Ureter (tissue), 1 donor: ENCODE results near the gene CRAT. TPM values are rescaled to one million over a fixed set of nuclear protein-coding genes. Genes with fewer than 3 reads are reported as not detected.

Experiments
- DNase-seq: peaks from one replicate; pipeline ENCODE4 v3.0.0-alpha.2; 2020; ENCODE audit warnings: low spot score
- total RNA-seq: library from RNA; stranded (reverse); gene quantifications from one replicate; pipeline ENCODE4 v1.2.4, GENCODE V29; 2023
- donor health status: DM: yes; HTN: yes; CAD: no.

The CRAT gene
- total RNA-seq, 1 donor from 2014 or later, result 42.1 TPM

DNA sequence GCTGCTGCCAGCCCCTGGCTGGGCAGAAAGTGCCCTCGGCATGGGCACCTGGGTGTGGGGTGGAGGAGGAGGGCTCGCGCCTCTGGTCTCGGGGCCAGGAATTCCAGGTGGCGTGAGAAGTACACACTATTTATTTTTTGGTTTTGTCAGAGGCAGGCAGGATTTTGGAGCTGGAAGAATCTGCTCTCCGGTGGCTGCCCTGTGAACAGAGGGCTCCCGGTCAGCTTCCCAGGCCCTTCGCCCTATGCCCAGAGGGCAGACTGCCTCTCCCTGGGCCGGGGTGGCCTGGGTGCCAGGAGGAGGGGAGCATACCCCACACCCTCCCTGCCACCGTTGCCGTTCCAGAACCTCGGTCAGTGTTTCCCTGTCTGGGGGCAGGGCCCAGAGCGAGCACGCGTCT lies 21.3 kb downstream of the CRAT start:
- DNase-seq, result no peak

- DNase-seq, result no peak
Measured at GRCh38 chr9:129084087-129084486, 26.5 kb downstream of the CRAT start.

GRCh38 chr9:129081388-129081904 lies 29.1 kb downstream of the CRAT start:
- no peak for DNase-seq

GRCh38 chr9:129080601-129081387 lies 29.8 kb downstream of the CRAT start, which contains the start of gene DOLPP1:
Gene DOLPP1, plus strand, starts transcription at chr9:129081111. Its CDS starts 21 bp downstream, at chr9:129081132.
- DNase-seq, result peak; percentile 99

DNA sequence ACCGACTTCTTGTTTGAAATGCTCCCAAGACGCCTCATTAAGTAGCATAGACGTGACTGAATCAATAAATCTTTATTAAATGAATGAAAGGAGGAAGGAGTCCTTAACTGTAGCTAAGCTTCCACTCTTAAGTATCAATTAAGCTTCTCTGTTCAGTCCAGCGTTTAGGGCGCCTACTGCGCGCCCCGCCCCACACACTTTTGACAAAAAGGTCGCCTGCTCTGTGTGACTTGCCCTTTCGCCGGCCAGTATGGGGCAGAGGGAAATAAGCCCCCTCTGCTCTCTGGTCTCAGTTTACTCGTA lies 30.3 kb downstream of the CRAT start:
- no peak for DNase-seq

DNA sequence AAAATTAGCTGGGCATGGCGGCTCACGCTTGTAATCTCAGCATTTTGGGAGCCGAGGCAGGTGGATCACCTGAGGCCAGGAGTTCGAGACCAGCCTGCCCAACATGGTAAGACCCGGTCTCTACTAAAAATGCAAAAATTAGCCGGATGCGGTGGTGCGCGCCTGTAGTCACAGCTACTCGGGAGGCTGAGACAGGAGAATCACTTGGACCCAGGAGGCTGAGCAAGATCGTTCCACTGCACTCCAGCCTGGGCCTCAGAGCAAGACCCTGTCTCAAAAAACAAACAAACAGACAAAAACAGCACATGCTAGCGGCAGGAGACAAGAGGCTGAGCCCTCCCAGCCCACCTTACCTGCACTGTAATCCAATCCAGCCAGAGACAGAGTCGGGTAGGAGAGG lies 30.8 kb downstream of the CRAT start:
- no peak for DNase-seq

GRCh38 chr9:129078691-129079503 lies 31.7 kb downstream of the CRAT start:
- no peak for DNase-seq

- no peak for DNase-seq
Measured at GRCh38 chr9:129077236-129077635, 33.4 kb downstream of the CRAT start.

DNA sequence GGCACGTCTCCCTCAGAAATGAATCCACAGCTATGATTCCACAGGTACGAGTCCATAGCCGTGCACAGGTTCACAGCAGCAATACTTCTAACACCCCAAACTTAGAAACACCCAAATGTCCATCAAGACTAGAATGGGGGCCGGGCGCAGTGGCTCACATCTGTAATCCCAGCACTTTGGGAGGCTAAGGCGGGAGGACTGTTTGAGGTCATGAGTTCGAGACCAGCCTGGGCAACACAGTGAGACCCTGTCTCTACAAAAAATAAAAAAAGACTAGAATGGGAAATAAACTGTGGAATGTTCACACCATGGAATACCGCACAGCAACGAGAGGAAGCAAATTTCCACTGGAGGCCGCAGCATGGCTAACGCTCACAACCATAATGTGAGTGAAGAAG lies 34.0 kb downstream of the CRAT start:
- no peak for DNase-seq

DNA sequence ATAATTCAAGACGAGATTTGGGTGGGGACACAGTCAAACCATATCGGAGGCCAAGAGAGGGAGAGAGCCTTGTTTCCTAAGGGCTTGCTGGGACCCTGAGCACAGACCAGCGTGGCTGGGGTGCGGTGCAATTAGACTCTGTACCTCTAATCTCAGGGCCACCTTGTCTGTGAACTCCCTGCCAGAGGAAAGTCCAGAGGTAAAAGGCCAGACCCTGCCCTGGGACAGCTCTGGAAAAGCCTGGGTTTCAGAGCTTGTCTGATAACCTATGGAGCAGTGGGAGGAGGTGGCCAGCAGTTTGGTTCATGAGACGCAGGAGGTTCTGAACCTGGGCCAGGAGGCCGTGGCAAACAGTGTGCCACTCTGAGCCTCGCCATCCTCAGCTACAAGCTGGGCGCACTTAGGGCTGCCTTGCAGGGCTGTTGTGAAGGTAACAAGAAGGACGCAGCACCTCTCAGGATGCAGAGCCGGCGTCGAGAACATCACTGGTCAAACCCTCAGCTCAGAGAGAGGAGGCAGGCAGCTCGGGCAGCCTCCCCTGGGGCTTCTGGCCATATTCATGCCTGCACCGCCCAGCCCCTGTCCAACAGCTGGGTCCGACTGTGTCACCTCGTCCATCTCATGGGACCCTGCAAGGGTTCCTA lies 34.5 kb downstream of the CRAT start:
- DNase-seq, result no peak

DNA sequence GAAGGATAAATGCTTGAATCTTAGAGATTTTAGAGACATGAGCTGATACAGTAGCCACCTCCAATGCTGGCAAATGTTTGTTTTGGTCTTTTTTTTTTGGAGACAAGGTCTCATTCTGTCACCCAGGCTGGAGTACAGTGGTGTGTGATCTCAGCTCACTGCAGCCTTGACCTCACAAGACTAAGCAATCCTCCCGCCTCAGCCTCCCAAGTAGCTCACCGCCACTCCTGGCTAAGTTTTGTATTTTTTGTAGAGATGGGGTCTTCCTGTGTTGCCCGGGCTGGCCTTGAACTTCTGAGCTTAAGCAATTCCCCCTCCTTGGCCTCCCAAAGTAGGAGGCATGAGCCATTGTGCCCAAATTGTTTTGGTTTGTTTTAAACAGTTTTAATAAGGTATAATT lies 36.5 kb downstream of the CRAT start:
- no peak for DNase-seq

- no peak for DNase-seq
Measured at GRCh38 chr9:129073404-129073803, 37.2 kb downstream of the CRAT start.

GRCh38 chr9:129072171-129072570 lies 38.4 kb downstream of the CRAT start:
- no peak for DNase-seq

DNA sequence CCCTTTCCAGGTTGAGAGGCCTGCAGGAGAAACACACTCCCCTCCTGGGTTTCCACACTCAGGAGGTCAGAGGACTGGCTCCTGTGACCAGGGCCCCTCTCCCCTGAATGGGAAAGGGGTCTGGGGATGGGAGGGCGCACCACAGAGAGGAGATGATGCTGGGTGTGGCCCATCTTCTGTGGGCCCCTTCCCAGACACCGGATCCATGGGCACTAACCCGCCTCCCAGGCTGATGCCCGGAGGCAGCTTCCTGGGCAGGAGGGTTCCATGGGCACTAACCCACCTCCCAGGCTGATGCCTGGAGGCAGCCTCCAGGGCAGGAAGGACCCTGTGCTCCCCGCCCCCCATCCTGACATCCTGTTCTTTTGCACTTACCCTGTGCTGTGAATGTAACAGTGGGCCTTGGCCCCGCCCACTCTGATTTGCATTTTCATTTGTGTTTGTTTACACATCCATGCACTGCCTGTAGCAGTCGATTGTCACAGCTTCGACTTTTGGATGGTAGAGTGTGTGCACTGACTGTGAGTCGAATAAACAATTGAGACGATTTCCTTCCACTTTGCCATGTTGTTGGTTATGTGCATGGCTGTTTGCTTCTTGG lies 39.0 kb downstream of the CRAT start:
- no peak for DNase-seq

GRCh38 chr9:129070696-129071525 lies 39.7 kb downstream of the CRAT start:
- DNase-seq, result no peak

DNA sequence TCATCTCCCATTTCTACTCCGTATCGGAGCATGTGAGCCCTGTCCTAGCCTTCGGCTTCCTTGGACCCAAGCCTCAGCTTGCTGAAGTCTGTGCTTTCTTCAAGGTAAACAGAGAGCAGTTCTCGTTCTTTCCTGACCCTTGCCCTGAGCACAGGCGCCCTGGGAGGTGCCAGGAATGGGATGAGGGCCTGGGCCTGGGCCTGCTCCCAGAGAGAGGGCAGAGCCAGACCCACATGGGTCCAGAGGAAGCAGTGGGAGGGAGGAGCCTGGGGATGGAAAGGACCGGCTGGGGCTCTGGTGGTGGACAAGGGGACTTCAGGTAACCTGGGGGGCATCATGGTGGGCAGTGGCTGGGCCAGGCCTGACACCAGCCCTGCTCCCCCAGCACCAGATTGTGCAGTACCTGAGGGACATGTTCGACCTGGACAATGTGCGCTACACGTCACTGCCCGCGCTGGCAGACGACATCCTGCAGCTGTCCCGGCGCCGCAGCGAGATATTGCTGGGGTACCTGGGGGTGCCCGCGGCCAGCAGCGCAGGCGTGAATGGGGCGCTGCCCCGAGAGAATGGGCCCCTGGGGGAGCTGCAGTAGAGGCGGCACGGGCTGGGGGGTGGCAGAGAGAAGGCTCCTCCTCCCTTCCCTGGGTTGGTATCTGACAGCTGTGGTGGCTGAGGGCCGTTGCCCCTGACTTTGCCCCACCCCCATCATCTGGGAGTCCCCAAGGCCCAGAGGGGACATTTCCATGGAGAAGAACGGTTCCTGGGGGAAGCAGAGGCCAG lies 40.5 kb downstream of the CRAT start:
- DNase-seq, result no peak

DNA sequence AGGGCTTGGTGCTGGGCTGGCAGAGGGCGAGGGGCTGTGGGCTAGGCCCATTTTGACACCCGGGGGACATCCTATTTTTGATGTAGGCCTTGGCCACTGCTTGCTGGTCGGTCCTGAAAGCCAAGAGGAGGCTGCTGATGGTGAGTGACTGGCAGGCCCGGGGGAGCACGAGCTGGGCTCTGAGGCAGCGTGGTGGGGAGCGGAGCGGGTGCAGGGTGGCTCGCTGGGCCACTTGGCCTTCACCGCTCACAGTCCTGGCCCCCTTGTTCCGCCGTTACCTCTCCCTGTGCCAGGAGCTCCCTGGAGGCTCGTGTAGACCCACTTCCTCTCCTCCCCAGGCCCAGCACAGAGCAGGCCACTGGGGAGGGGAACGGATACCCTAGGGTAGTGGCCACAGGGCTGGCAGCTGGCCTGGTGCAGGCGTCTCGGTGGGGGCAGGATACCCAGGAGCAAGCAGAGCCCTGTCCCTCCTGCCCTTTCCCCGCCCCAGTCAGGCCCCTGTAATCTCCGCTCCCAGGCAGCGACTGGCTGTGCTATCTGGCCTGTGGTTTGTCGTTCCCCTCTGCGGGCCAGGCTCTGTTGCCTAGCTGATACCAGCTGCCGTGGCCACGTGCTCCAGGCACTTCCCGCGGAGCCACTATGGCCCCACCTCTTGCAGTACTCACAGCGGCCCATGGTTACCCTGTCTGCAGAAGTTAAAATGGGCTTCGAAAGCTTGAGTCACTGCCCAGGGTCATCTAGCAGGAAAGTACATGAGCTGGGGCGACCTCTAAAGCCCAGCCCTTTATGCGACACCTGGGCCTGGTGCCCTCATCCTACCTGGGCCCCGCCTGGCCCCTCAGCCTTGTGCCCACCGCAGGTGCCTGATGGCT lies 41.4 kb downstream of the CRAT start:
- DNase-seq, result peak; percentile 57

DNA sequence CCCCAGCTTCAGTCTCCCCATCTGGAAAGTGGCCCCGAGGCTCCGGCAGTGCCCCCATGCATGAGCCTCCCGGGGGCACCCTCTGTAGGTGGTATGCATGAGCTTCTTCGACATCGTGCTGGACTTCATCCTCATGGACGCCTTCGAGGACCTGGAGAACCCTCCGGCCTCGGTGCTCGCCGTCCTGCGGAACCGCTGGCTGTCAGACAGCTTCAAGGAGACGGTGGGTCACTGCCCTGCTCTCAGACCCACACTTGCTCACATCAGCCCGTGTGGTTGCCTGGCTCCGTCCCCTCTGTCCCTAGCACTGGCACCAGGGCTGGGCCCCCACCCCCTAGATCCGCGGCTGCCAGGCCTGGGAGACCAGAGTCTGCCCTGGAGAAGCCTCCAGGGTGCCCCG lies 42.5 kb downstream of the CRAT start:
- DNase-seq, result no peak

DNA sequence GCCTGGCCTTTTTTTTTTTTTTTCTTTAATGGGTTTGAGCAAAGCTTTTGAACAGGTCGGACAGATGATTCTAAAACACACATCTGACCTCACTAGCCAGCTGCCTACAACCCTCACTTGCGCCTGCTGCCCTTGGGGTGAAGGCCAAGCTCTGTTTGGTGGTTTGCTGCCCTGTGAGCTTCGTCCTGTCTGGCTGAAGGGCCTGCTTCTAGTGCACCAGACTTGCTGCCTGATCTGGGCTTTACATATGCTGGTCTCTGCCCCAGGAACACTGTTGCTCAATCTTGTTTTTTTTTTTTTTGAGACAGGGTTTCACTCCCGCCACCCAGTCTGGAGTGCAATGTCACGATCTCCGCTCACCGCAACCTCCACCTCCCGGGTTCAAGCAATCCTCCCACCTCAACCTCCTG lies 46.1 kb downstream of the CRAT start:
- no peak for DNase-seq
